Muscle layer of duodenum (tissue), 2 donors: ENCODE results near the gene CALHM1.

Source experiments
- H3K27ac ChIP-seq: one replicate; pipeline ENCODE4 v1.7.0; 2013; ENCODE audit warnings: mild to moderate bottlenecking, low read length
- H3K27me3 ChIP-seq: one replicate; pipeline ENCODE4 v1.7.0; 2013; ENCODE audit warnings: low read depth, mild to moderate bottlenecking, control low read depth, low read length
- H3K36me3 ChIP-seq, 2 donors: one replicate each; pipeline ENCODE4 v1.7.0; 2013; ENCODE audit warnings: low read length in 2 of 2, control low read depth in 1 of 2, mild to moderate bottlenecking in 1 of 2; ENCODE audit not compliant: insufficient read depth in 2 of 2, control insufficient read depth in 1 of 2
- H3K4me1 ChIP-seq, 2 donors: one replicate each; pipeline ENCODE4 v1.7.0; 2013; ENCODE audit warnings: low read length in 2 of 2, mild to moderate bottlenecking in 2 of 2, control low read depth in 1 of 2, moderate library complexity in 1 of 2; ENCODE audit not compliant: insufficient read depth in 2 of 2, control insufficient read depth in 1 of 2
- H3K4me3 ChIP-seq, 2 donors: one replicate each; pipeline ENCODE4 v1.7.0; 2013; ENCODE audit warnings: low read length in 2 of 2, low read depth in 1 of 2, mild to moderate bottlenecking in 1 of 2
- H3K9me3 ChIP-seq, 2 donors: one replicate each; pipeline ENCODE4 v1.7.0; 2013; ENCODE audit warnings: low read length in 2 of 2, control low read depth in 1 of 2, mild to moderate bottlenecking in 1 of 2; ENCODE audit not compliant: control insufficient read depth in 1 of 2
- donor health status: healthy.

Gene CALHM1

GRCh38 chr10:103443475-103444185 is 15.1 kb downstream of the CALHM1 start:
- Histone ChIP-seq H3K4me1 (peaks cover 0 to 9% of the 10 kb centered on the region in 2 donors), H3K9me3 (no peaks in the 10 kb centered on the region), H3K4me3 (no peak overlapping the region), H3K36me3 (peaks cover 47 to 85% of the 10 kb centered on the region in 2 donors), H3K27me3 (no peaks in the 10 kb centered on the region), H3K27ac (no peak overlapping the region)

DNA sequence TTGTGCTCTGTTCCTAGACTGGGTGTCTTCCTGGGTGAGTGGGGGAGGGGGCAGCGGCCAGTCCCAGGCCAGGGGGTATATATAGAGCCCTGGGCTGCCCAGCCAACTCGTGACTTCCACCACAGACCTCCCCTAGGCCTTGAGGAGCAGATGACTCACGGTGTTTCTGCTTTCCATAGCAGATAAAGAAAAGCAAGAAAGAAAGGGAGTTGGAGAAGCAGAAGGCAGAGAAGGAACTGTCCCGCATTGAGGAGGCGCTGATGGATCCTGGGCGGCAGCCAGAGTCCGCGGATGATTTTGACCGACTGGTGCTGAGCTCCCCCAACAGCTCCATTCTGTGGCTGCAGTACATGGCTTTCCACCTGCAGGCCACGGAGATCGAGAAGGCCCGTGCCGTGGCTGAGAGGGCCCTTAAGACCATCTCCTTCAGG is 16.7 kb downstream of the CALHM1 start:
- H3K9me3 ChIP-seq: no peaks in the 10 kb centered on the region
- no peak overlapping the region for H3K4me3 ChIP-seq
- H3K27me3 ChIP-seq: no peaks in the 10 kb centered on the region
- no peak overlapping the region for H3K27ac ChIP-seq
- peaks cover 0 to 8% of the 10 kb centered on the region in 2 donors for H3K4me1 ChIP-seq
- H3K36me3 ChIP-seq: peaks cover 50 to 84% of the 10 kb centered on the region in 2 donors

- Histone ChIP-seq H3K27ac (no peak overlapping the region), H3K27me3 (no peaks in the 10 kb centered on the region), H3K9me3 (no peaks in the 10 kb centered on the region), H3K36me3 (peaks cover 53 to 81% of the 10 kb centered on the region in 2 donors), H3K4me1 (peaks cover 0 to 8% of the 10 kb centered on the region in 2 donors), H3K4me3 (no peak overlapping the region)
These were observed 17.1 kb downstream of the CALHM1 start for GRCh38 chr10:103441611-103442010.

GRCh38 chr10:103441206-103441605 is 17.5 kb downstream of the CALHM1 start:
- Histone ChIP-seq H3K36me3 (peaks cover 57 to 80% of the 10 kb centered on the region in 2 donors), H3K4me3 (no peak overlapping the region), H3K27ac (no peak overlapping the region), H3K27me3 (no peaks in the 10 kb centered on the region), H3K4me1 (peaks cover 0 to 8% of the 10 kb centered on the region in 2 donors), H3K9me3 (no peaks in the 10 kb centered on the region)

GRCh38 chr10:103440416-103440815 is 18.3 kb downstream of the CALHM1 start:
- Histone ChIP-seq H3K27me3 (no peaks in the 10 kb centered on the region), H3K9me3 (no peaks in the 10 kb centered on the region), H3K36me3 (peaks cover 53 to 77% of the 10 kb centered on the region in 2 donors), H3K27ac (no peak overlapping the region), H3K4me1 (peaks cover 0 to 3% of the 10 kb centered on the region in 2 donors), H3K4me3 (no peak overlapping the region)

- peaks cover 47 to 73% of the 10 kb centered on the region in 2 donors for H3K36me3 ChIP-seq
- H3K4me1 ChIP-seq: no peaks in the 10 kb centered on the region
- no peaks in the 10 kb centered on the region for H3K27me3 ChIP-seq
These were observed 18.9 kb downstream of the CALHM1 start for GRCh38 chr10:103439776-103440175.

DNA sequence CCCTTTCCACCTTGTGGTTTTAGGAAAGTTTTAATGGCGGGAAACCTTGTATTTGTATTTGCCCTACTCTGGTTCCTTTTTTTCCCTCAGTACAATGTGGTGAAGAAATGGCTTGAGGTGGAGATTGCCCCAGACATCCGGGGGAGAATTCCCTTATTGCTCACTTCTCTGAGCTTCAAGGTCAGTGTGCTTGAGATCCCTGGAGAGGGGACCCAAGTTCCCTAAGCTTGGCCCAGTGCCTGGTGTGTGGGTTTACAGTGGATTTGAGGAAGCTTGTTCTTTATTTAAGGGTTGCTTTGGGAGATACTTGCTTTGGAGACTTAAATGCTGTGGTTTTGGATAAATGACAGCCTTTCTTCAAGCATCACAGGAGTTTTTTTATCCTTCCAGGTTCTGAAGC is 24.8 kb downstream of the CALHM1 start:
- H3K4me3 ChIP-seq: no peak overlapping the region
- H3K9me3 ChIP-seq: no peaks in the 10 kb centered on the region
- no peak overlapping the region for H3K27ac ChIP-seq
- H3K27me3 ChIP-seq: no peaks in the 10 kb centered on the region
- H3K36me3 ChIP-seq: peaks cover 44 to 47% of the 10 kb centered on the region in 2 donors
- H3K4me1 ChIP-seq: peaks cover 0 to 3% of the 10 kb centered on the region in 2 donors

More at GRCh38 chr10:103439776-103440175, 18.9 kb downstream of the CALHM1 start:
- Histone ChIP-seq H3K27ac (no peak overlapping the region), H3K4me3 (no peak overlapping the region), H3K9me3 (no peaks in the 10 kb centered on the region)

- peaks cover 0 to 3% of the 10 kb centered on the region in 2 donors for H3K4me1 ChIP-seq
- H3K4me3 ChIP-seq: no peak overlapping the region
- no peaks in the 10 kb centered on the region for H3K27me3 ChIP-seq
- no peaks in the 10 kb centered on the region for H3K9me3 ChIP-seq
- H3K27ac ChIP-seq: no peak overlapping the region
- peaks cover 37 to 47% of the 10 kb centered on the region in 2 donors for H3K36me3 ChIP-seq
These were observed 26.8 kb downstream of the CALHM1 start for GRCh38 chr10:103431902-103432301.

DNA sequence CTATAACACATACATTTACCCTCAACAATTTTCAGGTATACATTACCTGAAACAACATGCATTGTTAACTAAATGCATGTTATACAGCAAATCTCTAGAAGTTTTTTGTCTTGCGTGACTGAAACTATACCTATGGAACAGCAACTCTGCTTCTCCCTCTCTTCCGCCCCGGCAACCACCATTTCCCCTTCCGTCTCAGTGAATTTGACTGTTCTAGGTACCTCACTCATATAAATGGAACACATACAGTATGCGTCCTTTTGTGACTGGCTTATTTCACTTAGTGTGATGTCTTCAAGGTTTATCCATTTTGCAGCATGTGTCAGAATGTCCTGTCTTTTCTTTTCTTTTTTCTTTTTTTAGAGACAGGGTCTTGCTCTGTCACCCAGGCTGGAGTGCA is 29.1 kb downstream of the CALHM1 start:
- H3K36me3 ChIP-seq: peaks cover 37 to 47% of the 10 kb centered on the region in 2 donors

GRCh38 chr10:103428989-103429643 is 29.6 kb downstream of the CALHM1 start:
- Histone ChIP-seq H3K36me3 (peaks cover 37 to 47% of the 10 kb centered on the region in 2 donors), H3K27me3 (no peaks in the 10 kb centered on the region), H3K4me3 (no peak overlapping the region), H3K4me1 (peaks cover 0 to 3% of the 10 kb centered on the region in 2 donors), H3K27ac (no peak overlapping the region), H3K9me3 (no peaks in the 10 kb centered on the region)

More for the DNA sequence above, 29.1 kb downstream of the CALHM1 start:
- no peak overlapping the region for H3K4me3 ChIP-seq
- no peak overlapping the region for H3K27ac ChIP-seq
- H3K27me3 ChIP-seq: no peaks in the 10 kb centered on the region
- H3K4me1 ChIP-seq: peaks cover 0 to 3% of the 10 kb centered on the region in 2 donors
- no peaks in the 10 kb centered on the region for H3K9me3 ChIP-seq

DNA sequence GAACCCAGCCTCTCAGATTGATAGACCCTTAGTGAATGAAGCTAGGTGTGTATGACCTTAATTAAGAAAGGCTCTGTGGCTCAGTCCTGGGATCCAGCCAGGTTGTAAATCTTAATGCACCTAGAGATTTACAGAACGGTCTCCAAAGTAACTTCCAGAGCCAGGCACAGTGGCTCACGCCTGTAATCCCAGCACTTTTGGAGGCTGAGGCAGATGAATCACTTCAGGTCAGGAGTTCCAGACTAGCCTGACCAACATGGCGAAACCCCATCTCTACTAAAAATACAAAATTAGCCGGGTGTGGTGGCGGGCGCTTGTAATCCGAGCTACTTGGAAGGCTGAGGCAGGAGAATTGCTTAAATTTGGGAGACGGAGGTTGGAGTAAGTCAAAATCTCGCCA is 30.8 kb downstream of the CALHM1 start:
- Histone ChIP-seq H3K36me3 (peaks cover 42 to 51% of the 10 kb centered on the region in 2 donors), H3K9me3 (no peaks in the 10 kb centered on the region), H3K27ac (no peak overlapping the region), H3K4me1 (peaks cover 0 to 3% of the 10 kb centered on the region in 2 donors), H3K27me3 (no peaks in the 10 kb centered on the region), H3K4me3 (no peak overlapping the region)
